PC-3 (cell line): Measurements from ENCODE around the gene AKR1B15.

Source experiments
- EZH2 ChIP-seq: fragments of 300-600 bp; sonication (generic); IDR thresholded peaks from one replicate; pipeline ENCODE4 v1.6.1; 2017; ENCODE audit warnings: antibody characterized with exemption, mild to moderate bottlenecking, low read length; ENCODE audit not compliant: unreplicated experiment
- EZH2phosphoT487 ChIP-seq: fragments of 300-600 bp; sonication (generic); IDR thresholded peaks from 2 replicates; pipeline ENCODE4 v1.6.1; 2018; ENCODE audit warnings: mild to moderate bottlenecking, antibody characterized with exemption, low read length, borderline replicate concordance
- TF ChIP-seq, protein P1 (sequence below): fragments of 300-600 bp; sonication (generic); conservative IDR thresholded peaks from 2 replicates; pipeline ENCODE4 v1.5.1; 2017; ENCODE audit warnings: antibody characterized with exemption, low read depth, mild to moderate bottlenecking, low read length

DNA sequence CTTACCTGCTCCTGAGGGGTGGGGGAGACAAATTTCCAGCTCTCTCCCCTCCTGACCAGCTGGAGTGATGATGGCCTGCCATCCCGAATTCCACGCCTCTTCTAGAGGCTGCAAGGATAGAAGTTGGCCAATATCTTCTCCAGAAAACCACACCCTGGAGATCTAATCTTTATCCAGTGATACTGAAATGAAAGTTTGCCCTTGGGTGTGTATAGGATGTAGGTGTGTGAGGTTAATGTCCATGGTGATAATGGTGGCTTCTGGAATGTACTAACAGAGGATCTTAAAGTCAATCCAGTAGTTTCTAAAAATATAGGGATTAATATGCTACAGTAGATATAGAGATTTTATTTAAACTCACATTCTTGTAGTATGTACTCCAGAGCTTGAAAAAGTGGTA, 22.2 kb downstream of the AKR1B15 start:
- TF ChIP-seq, protein P1, sequence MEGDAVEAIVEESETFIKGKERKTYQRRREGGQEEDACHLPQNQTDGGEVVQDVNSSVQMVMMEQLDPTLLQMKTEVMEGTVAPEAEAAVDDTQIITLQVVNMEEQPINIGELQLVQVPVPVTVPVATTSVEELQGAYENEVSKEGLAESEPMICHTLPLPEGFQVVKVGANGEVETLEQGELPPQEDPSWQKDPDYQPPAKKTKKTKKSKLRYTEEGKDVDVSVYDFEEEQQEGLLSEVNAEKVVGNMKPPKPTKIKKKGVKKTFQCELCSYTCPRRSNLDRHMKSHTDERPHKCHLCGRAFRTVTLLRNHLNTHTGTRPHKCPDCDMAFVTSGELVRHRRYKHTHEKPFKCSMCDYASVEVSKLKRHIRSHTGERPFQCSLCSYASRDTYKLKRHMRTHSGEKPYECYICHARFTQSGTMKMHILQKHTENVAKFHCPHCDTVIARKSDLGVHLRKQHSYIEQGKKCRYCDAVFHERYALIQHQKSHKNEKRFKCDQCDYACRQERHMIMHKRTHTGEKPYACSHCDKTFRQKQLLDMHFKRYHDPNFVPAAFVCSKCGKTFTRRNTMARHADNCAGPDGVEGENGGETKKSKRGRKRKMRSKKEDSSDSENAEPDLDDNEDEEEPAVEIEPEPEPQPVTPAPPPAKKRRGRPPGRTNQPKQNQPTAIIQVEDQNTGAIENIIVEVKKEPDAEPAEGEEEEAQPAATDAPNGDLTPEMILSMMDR = no peak
- no peak for TF ChIP-seq EZH2
- no peak for TF ChIP-seq EZH2phosphoT487
